H9 (cell line): ENCODE measurements around the gene BCKDHA. TPM values are rescaled to one million over a fixed set of nuclear protein-coding genes. Genes with fewer than 3 reads are reported as not detected.

ENCODE experiments used
- DNase-seq: peaks from one replicate; pipeline ENCODE4 v3.0.0-alpha.2; 2017
- H2AFZ ChIP-seq: one replicate; pipeline ENCODE4 v1.6.1; 2013; ENCODE audit warnings: mild to moderate bottlenecking, low read length, control low read depth, moderate library complexity
- H2AK5ac ChIP-seq: 2 replicates; pipeline ENCODE4 v1.6.1; 2013; ENCODE audit warnings: low read length, control low read depth, mixed read lengths; ENCODE audit not compliant: insufficient read length
- H2BK120ac ChIP-seq: one replicate; pipeline ENCODE4 v1.6.1; 2013; ENCODE audit warnings: low read depth, mild to moderate bottlenecking, low read length, control low read depth, inconsistent platforms; ENCODE audit not compliant: poor library complexity, severe bottlenecking
- H2BK12ac ChIP-seq: 2 replicates; pipeline ENCODE4 v1.6.1; 2013; ENCODE audit warnings: low read length, control low read depth, mixed read lengths, low read depth; ENCODE audit not compliant: insufficient read length
- H2BK15ac ChIP-seq: 2 replicates; pipeline ENCODE4 v1.6.1; 2013; ENCODE audit warnings: low read depth, low read length, control low read depth
- H2BK20ac ChIP-seq: one replicate; pipeline ENCODE4 v1.6.1; 2013; ENCODE audit warnings: low read depth, mild to moderate bottlenecking, low read length, control low read depth, inconsistent platforms; ENCODE audit not compliant: poor library complexity, severe bottlenecking
- H2BK5ac ChIP-seq: 2 replicates; pipeline ENCODE4 v1.6.1; 2013; ENCODE audit warnings: low read length, control low read depth, mixed read lengths; ENCODE audit not compliant: insufficient read length
- H3K14ac ChIP-seq: 2 replicates; pipeline ENCODE4 v1.6.1; 2013; ENCODE audit warnings: low read length, control low read depth; ENCODE audit not compliant: insufficient read depth
- H3K18ac ChIP-seq: 2 replicates; pipeline ENCODE4 v1.6.1; 2013; ENCODE audit warnings: low read depth, mild to moderate bottlenecking, mixed read lengths, low read length, control low read depth; ENCODE audit not compliant: insufficient read length
- H3K23ac ChIP-seq: 2 replicates; pipeline ENCODE4 v1.6.1; 2013; ENCODE audit warnings: low read length, control low read depth, mixed read lengths, low read depth; ENCODE audit not compliant: insufficient read length
- H3K23me2 ChIP-seq: 2 replicates; pipeline ENCODE4 v1.6.1; 2013; ENCODE audit warnings: low read depth, mild to moderate bottlenecking, mixed read lengths, low read length, control low read depth; ENCODE audit not compliant: insufficient read length, poor library complexity, severe bottlenecking
- H3K27ac ChIP-seq: 2 replicates; pipeline ENCODE4 v1.5.1; 2013; ENCODE audit warnings: low read length, control low read depth, mixed read lengths, low read depth; ENCODE audit not compliant: insufficient read length
- H3K27me3 ChIP-seq: 2 replicates; pipeline ENCODE4 v1.6.1; 2013; ENCODE audit warnings: low read length, control low read depth, inconsistent platforms; ENCODE audit not compliant: insufficient read depth
- H3K4ac ChIP-seq: 2 replicates; pipeline ENCODE4 v1.6.1; 2013; ENCODE audit warnings: low read depth, mild to moderate bottlenecking, control low read depth, inconsistent platforms, low read length, moderate library complexity
- H3K4me1 ChIP-seq: 2 replicates; pipeline ENCODE4 v1.6.1; 2013; ENCODE audit warnings: low read length, control low read depth, inconsistent platforms; ENCODE audit not compliant: insufficient read depth
- H3K4me2 ChIP-seq: 2 replicates; pipeline ENCODE4 v1.6.1; 2013; ENCODE audit warnings: low read length, control low read depth, mixed read lengths; ENCODE audit not compliant: insufficient read length, insufficient read depth
- H3K56ac ChIP-seq: 2 replicates; pipeline ENCODE4 v1.6.1; 2013; ENCODE audit warnings: low read depth, mild to moderate bottlenecking, mixed read lengths, low read length, control low read depth; ENCODE audit not compliant: insufficient read length
- H3K79me1 ChIP-seq: 2 replicates; pipeline ENCODE4 v1.6.1; 2013; ENCODE audit warnings: low read depth, mild to moderate bottlenecking, moderate library complexity, low read length, control low read depth, inconsistent platforms; ENCODE audit not compliant: insufficient read depth, poor library complexity, severe bottlenecking
- H3K79me2 ChIP-seq: 2 replicates; pipeline ENCODE4 v1.6.1; 2013; ENCODE audit warnings: low read length, control low read depth, inconsistent platforms; ENCODE audit not compliant: insufficient read depth
- H3K9ac ChIP-seq: 2 replicates; pipeline ENCODE4 v1.6.1; 2013; ENCODE audit warnings: low read length, control low read depth, mixed read lengths; ENCODE audit not compliant: insufficient read length; ENCODE audit errors: extremely low read depth
- H3K9me3 ChIP-seq: one replicate; pipeline ENCODE4 v1.6.1; 2013; ENCODE audit warnings: low read depth, low read length, inconsistent platforms; ENCODE audit not compliant: control insufficient read depth
- H3T11ph ChIP-seq: one replicate; pipeline ENCODE4 v1.6.1; 2013; ENCODE audit warnings: mild to moderate bottlenecking, low read length, control low read depth, inconsistent platforms
- H4K20me1 ChIP-seq: one replicate; pipeline ENCODE4 v1.6.1; 2013; ENCODE audit not compliant: control insufficient read depth, insufficient read length, insufficient read depth
- H4K5ac ChIP-seq: 2 replicates; pipeline ENCODE4 v1.6.1; 2013; ENCODE audit warnings: low read depth, mild to moderate bottlenecking, mixed read lengths, low read length, control low read depth; ENCODE audit not compliant: insufficient read length
- H4K8ac ChIP-seq: replicated peaks from 2 replicates; pipeline ENCODE4 v1.6.1; 2013; ENCODE audit warnings: low read length, control low read depth, mixed read lengths, low read depth; ENCODE audit not compliant: insufficient read length
- H4K91ac ChIP-seq: 2 replicates; pipeline ENCODE4 v1.6.1; 2013; ENCODE audit warnings: low read depth, mild to moderate bottlenecking, moderate library complexity, mixed read lengths, low read length, control low read depth; ENCODE audit not compliant: insufficient read length
- H3K27ac Mint-ChIP-seq, 3 experiments: 2 replicates in 2 of 3; 3 replicates in 1 of 3; pipeline ENCODE4 v1.8.0; 2020 to 2021; ENCODE audit warnings: mixed read lengths in 3 of 3, mild to moderate bottlenecking in 1 of 3, moderate library complexity in 1 of 3
- H3K27me3 Mint-ChIP-seq: 2 replicates; pipeline ENCODE4 v1.8.0; 2021; ENCODE audit warnings: low read depth, mild to moderate bottlenecking, moderate library complexity, mixed read lengths
- H3K36me3 Mint-ChIP-seq, 3 experiments: 2 replicates in 2 of 3; 3 replicates in 1 of 3; pipeline ENCODE4 v1.8.0; 2020 to 2021; ENCODE audit warnings: low read depth in 3 of 3, mixed read lengths in 3 of 3; ENCODE audit not compliant: insufficient read depth in 1 of 3
- H3K4me1 Mint-ChIP-seq, 2 experiments: 2 replicates each; pipeline ENCODE4 v1.8.0; 2020; ENCODE audit warnings: mixed read lengths in 2 of 2
- H3K4me3 Mint-ChIP-seq, 2 experiments: 2 replicates in 1 of 2; 3 replicates in 1 of 2; pipeline ENCODE4 v1.8.0; 2020 to 2021; ENCODE audit warnings: mild to moderate bottlenecking in 2 of 2, mixed read lengths in 2 of 2, moderate library complexity in 1 of 2
- H3K9me3 Mint-ChIP-seq, 2 experiments: 2 replicates in 1 of 2; 3 replicates in 1 of 2; pipeline ENCODE4 v1.8.0; 2020; ENCODE audit warnings: mild to moderate bottlenecking in 2 of 2, mixed read lengths in 2 of 2, moderate library complexity in 1 of 2
- WGBS: extraction: QIAGEN DNeasy Blood & Tissue Kit; methylation state at CpG from one replicate; pipeline ENCODE4 v1.1.7; 2013; ENCODE audit warnings: missing lambda C conversion rate, low lambda C conversion rate, mixed read lengths; ENCODE audit not compliant: insufficient read length; ENCODE audit errors: extremely low coverage; 5-methylcytosine and 5-hydroxymethylcytosine counted together
- total RNA-seq: library from RNA; stranded (reverse); gene quantifications from 2 replicates; pipeline ENCODE4 v1.2.1, GENCODE V29; 2021
- TF ChIP-seq, protein P1 (sequence below): fragments of 200-600 bp; sonication (generic); conservative IDR thresholded peaks from 3 replicates; pipeline ENCODE4 v1.8.0; 2021; ENCODE audit warnings: antibody characterized with exemption, mild to moderate bottlenecking

Gene BCKDHA
- total RNA-seq, 1 experiment from 2014 or later: 21.1 TPM

DNA sequence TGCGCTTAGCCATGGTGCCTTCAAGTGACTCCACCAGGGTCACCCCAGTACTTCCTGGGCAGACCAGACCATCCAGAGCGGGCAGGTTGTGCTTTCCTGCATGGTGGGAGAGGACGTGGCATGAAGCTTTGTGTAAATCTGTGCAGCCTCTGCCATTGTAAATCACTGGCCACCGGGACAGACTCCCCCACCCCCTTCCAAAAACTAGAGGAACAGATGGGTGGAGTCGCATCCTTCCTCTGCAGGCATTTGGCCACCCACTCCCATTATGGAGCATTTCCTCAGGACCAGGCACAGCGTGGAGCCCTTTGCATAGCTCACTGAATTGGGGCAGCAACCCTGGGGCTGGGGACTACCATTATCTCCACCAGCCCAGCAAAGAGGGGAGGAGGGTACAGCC lies 8.2 kb downstream of the BCKDHA start:
- H3K4me1 ChIP-seq: no peaks in the 10 kb centered on the region; the same call in 1 of the 2 replicates
- no peak overlapping the region for H3K27ac ChIP-seq
- no peak overlapping the region for H2BK120ac ChIP-seq
- no peak overlapping the region for H3K9ac ChIP-seq
- H3K27me3 Mint-ChIP-seq: no peaks in the 10 kb centered on the region
- H2BK20ac ChIP-seq: no peak overlapping the region
- no peak overlapping the region for H4K5ac ChIP-seq
- no peak overlapping the region for H2BK5ac ChIP-seq
- H3K9me3 Mint-ChIP-seq: no peaks in the 10 kb centered on the region
- H3K79me1 ChIP-seq: no peaks in the 10 kb centered on the region
- no peak overlapping the region for H3K27ac Mint-ChIP-seq
- no peaks in the 10 kb centered on the region for H3K27me3 ChIP-seq
- H3K14ac ChIP-seq: no peak overlapping the region
- H3K9me3 ChIP-seq: no peaks in the 10 kb centered on the region
- no peak overlapping the region for H2AFZ ChIP-seq
- H3K18ac ChIP-seq: no peak overlapping the region
- H3K56ac ChIP-seq: no peak overlapping the region
- no peaks in the 10 kb centered on the region for H3K23me2 ChIP-seq
- H3T11ph ChIP-seq: no peak overlapping the region
- no peak overlapping the region for H4K8ac ChIP-seq
- H4K91ac ChIP-seq: no peak overlapping the region
- no CpG with 5 or more reads among the region's 6 CpGs for WGBS
- peaks cover 7 to 18% of the 10 kb centered on the region in 2 experiments for H3K4me1 Mint-ChIP-seq
- no peak for DNase-seq
- no peak overlapping the region for H3K4me3 Mint-ChIP-seq
- no peaks in the 10 kb centered on the region for H3K79me2 ChIP-seq
- no peak overlapping the region for H2BK15ac ChIP-seq
- no peak overlapping the region for H3K4me2 ChIP-seq
- peaks cover 0 to 1% (median 0%) of the 10 kb centered on the region in 3 experiments; a peak in 1 of 7 replicates for H3K36me3 Mint-ChIP-seq
- H2AK5ac ChIP-seq: no peak overlapping the region
- H3K4ac ChIP-seq: no peak overlapping the region
- H3K23ac ChIP-seq: no peak overlapping the region
- peaks cover 3% of the 10 kb centered on the region for H4K20me1 ChIP-seq
- no peak overlapping the region for H2BK12ac ChIP-seq
- TF ChIP-seq, protein P1, sequence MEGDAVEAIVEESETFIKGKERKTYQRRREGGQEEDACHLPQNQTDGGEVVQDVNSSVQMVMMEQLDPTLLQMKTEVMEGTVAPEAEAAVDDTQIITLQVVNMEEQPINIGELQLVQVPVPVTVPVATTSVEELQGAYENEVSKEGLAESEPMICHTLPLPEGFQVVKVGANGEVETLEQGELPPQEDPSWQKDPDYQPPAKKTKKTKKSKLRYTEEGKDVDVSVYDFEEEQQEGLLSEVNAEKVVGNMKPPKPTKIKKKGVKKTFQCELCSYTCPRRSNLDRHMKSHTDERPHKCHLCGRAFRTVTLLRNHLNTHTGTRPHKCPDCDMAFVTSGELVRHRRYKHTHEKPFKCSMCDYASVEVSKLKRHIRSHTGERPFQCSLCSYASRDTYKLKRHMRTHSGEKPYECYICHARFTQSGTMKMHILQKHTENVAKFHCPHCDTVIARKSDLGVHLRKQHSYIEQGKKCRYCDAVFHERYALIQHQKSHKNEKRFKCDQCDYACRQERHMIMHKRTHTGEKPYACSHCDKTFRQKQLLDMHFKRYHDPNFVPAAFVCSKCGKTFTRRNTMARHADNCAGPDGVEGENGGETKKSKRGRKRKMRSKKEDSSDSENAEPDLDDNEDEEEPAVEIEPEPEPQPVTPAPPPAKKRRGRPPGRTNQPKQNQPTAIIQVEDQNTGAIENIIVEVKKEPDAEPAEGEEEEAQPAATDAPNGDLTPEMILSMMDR: no peak
